ENCODE data around the gene DAND5. TPM values are rescaled to one million over a fixed set of nuclear protein-coding genes. Genes with fewer than 3 reads are reported as not detected.
A peak's percentile ranks its signal among the peaks of the same experiment; 100 is the strongest.

Gene DAND5
- total RNA-seq, 1 donor from 2014 or later: 0.17 TPM

DNA sequence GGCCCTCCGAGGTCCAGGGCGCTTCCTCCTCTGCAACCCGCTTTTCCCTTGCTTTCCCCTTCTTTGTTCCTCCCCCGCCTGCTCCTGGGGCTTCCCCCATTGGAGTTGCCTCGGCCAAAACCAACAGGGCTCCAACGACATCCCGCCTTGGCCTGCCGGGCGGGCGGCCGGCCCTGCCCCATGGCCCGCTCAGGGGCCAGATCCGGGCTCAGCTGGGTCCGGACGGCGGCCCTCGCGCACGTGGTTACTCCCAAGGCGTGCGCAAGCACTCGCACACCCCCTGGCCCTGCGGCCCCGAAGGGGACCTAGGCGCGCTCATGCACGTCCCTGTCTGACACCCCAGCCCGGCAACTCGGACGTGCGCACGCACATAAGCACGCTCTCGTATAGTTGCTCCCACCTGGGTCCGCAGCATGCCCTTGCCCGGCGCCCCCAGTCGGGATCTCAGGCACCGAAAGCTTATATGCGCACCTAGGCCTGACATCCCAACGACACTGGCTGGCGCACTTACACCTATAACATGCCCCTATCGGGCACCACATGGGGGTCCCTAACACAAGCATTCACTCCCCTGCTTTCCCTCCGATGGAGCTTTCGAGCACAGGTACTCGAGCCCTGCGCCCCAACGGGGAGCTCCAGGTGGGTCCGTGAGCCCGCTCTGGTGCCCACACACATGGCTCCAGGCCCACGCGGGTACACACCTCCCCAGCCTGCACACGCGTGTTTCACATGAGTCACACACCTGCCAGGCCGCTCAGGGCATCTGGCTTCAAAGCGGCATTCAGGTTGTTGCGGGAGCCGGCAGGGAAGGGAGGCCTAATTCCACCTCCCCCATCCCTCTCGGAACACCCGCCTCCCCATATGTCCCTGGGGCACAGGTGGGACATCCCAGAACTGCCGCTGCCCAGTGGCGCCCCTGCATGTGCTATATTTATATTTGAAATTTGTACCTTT is 40.9 kb downstream of the DAND5 start:
- DNase-seq: no peak

GRCh38 chr19:13010992-13011652 is 41.7 kb downstream of the DAND5 start:
- DNase-seq: no peak

DNA sequence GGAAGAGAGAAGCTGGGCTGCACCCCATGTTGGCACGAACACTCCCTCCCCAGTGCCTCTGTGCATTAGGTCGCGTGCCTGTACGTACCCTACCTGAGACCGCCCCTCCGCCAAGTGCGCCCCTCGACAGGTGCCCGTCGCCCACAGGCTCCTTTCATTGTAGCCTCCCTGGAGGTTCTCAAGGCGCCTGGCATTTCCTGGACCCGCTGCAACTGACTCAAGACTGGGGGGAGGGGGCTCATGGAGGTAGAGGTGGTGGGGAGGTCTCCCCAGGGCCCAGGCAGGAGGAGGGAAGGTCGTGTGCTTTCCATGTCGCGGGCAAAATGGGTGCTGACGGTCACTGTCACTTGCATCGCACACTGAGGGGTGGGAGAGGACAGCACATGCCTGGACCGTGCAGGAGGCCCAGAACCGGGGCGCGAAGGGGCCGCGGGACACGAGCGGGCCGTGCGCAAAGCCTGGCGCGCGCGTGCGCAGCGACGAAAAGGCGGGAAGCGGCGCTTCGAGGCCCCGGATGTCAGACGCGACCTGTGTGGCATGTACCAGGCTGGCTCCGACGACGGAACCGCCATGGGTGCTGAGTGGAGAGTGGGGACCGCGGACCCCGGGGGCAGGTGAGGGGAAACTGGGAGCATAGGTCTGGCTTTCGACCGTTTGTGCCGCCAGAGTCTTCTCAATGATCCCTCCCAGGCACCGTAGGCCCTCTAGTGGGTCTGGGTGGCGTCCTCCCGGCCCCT is 42.4 kb downstream of the DAND5 start:
- no peak for DNase-seq

DNA sequence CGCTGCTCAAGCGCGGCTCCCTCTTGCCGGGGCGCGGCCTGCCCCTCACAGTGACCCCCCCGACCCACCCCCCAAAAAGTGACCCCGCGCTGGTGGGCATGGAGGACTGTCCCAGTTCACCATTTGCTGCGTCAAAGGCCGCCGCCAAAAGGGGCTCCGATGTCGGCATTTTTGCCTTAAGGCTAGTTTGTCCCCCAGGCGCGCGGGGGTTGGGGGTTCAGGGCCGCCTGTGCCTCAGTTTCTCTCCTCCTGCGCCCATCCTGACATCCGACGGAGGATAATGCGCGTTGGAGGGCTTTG is 43.0 kb downstream of the DAND5 start:
- DNase-seq: no peak

- peak; percentile 42 for DNase-seq
Observed at GRCh38 chr19:13012690-13013608, 43.6 kb downstream of the DAND5 start.

GRCh38 chr19:13013649-13014048 is 44.3 kb downstream of the DAND5 start:
- DNase-seq: no peak

GRCh38 chr19:13014101-13014920 is 44.9 kb downstream of the DAND5 start:
- no peak for DNase-seq

DNA sequence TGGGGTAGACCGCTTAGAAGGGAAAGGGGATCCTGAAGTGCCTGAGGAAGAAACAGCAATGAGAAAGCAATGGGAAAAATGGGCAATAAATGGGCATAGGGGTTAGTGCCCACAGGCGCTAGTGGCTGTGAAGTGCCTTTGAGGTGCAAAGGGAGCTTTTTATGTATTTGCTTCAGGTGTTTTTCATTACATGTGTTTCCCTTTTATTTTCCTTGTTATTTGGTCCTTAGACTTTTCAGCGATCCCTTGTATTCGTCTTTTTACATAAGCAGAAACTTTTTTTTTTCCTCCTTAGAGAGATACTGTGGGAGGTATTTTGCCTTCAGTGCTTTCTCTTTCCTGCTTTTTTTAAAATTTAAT is 45.5 kb downstream of the DAND5 start:
- no peak for DNase-seq

DNA sequence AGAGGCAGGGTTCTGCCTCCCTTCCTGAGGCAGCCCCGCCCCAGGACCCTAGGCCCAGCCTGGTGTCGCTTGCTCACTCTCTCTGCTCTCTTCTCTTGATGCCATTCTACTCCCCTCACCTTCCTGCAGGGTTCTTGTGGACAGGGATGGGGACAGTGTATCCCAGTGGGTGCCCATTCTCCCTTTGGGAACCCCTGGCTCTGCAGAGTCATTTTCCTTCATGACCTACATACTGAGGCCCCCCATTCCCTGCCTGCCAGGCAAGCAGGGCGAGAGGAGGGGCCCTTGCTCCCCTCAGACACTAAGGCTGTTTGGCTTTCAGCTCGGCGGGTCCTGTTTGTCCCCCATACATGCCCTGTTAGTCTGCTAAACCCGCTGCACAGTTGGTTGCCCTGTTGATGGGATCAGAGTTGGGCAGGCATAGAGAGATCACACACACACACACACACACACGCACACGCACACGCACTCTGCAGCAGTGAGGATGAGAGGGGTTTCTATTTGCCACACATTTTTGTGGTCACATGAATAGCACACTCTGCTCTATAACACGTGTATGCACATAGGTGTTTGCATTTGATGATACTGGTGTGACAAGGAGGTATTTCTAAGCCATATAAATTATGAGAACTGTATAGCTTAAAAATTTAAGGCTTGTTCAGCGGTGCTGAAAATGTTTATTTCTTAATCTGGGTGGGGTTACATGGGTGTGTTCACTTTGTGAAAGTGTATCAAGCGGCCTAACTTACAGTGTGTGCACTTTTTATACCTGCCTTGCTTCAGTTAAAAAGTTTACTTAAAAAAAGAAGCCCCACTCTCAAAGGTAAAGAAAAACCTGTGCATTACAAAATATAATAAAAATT is 46.2 kb downstream of the DAND5 start:
- no peak for DNase-seq

DNA sequence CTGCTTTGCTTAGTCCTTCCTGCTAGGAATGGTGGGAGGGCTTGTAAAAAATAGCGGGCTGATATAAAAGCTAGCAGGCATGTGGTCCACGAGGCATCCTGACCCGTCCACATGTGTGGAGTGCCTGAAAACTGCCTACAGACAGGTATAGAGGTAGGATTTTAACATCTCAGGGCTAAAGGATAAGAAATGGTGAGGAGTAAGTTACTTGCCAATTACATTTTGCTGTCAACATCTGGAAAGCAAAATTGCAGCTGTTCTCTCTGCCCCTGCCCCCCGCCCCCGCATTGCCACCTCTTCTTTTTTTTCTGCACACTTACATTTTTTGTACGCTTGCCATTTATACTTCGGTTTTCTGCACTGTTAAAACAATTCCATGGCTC is 46.9 kb downstream of the DAND5 start:
- no peak for DNase-seq

GRCh38 chr19:13016628-13017305 is 47.4 kb downstream of the DAND5 start:
- no peak for DNase-seq

DNA sequence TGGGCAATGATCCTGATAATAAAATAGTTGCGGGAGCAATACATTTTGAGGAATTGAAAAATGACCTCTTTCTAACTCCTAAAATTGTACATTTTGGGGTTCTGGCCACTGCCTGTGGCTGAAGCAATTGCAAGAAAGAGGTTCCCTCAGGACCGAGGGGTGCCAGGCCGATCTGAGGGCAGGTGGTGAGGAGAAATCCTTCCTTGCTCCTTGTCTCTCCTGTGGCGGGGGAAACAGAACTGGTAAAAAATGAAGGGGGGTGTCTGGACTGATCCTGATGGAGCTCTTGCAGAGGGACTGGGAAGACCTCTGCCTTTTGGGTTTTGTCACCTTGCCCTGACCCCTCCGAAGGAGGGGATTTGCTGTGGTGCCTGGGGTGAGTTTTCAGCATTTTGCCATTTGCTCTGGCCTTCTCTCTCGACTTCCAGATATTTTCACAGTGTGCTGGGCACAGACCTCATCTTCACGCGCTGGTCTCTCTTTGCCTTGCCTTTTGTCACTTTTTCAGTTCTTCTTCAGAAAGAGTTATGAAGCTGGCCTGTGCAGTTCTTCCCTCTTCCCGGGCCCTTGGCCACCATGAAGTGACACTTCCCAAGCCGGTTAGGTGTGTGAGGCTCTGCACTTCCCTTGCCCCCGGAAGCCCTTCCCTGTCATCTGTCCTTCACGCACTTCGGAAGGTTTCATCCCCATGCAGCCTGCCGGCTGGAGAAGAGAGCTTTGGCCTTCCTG is 48.1 kb downstream of the DAND5 start:
- no peak for DNase-seq

- DNase-seq: no peak
Observed at GRCh38 chr19:13018035-13018914, 48.9 kb downstream of the DAND5 start.

- no peak for DNase-seq
Observed at GRCh38 chr19:13019332-13019731, 50.0 kb downstream of the DAND5 start.

GRCh38 chr19:13020002-13020414 is 50.6 kb downstream of the DAND5 start:
- DNase-seq: no peak

DNA sequence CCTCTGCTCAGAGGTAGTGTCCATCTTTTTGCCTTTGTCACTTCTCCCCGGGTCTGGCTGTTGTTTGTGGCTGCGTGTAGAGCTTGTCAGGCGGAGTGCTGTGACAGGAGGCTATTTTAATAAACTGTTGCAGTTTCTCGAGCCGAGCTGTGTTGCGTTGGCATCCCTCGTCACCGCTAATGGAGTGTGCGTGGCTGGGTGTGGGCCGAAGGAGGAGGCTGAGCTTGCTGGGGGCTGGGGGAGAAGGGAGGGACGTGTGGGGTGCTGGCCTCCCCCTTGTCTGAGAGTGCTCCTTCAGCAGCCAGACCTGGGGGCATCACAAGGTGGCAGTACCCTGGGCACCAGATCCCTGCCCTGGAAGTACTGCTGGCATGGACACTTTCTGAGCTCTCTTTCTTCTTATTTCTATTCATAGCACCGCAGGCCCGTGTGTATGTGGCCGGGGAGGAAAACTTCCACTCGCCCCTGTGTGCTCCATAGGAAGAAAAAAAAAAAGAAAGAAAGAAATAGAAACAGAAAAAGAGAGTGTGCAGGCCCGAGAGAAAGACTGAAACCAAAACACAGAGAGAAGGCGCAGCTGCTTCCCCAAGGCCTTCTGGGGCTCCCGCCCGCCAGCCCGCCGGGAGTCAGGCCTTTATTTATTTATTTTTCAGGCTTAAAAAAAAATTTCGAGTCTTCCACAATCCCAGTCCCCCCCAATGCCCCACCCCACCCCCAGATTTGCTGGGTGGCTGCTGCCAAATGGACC is 52.9 kb downstream of the DAND5 start:
- DNase-seq: no peak

- peak; percentile 26 for DNase-seq
Observed at GRCh38 chr19:13022859-13023636, 53.7 kb downstream of the DAND5 start.

Measured in dermis blood vessel endothelial cell (primary cell).